WTC11 (cell line): ENCODE measurements around the gene MRPS27. TPM values are rescaled to one million over a fixed set of nuclear protein-coding genes. Genes with fewer than 3 reads are reported as not detected.

Source experiments
- microRNA-seq: library from miRNA; unstranded; fragments of <30 nt; microRNA quantifications from one replicate; pipeline ENCODE4 v1.2.0, GENCODE V29; 2022; ENCODE audit warnings: borderline number of aligned reads
- total RNA-seq: library from RNA; stranded (reverse); gene quantifications from 3 replicates; pipeline ENCODE4 v1.2.3, GENCODE V29; 2021

Gene MRPS27
- total RNA-seq, 1 experiment from 2014 or later: 80.1 TPM

Small RNAs within 50 kb of the gene (microRNA-seq; reads per million reads assigned to microRNA genes)
- gene MIR4803: not detected

Other genes starting within 250 kb of the MRPS27 start
- gene MAP1B, start 212.8 kb downstream of the MRPS27 start, total RNA-seq: 65.4 to 95.0 TPM (median 65.7 TPM) in 3 replicates
- 13.0 to 14.3 TPM (median 13.8 TPM) in 3 replicates for gene PTCD2, start 133 bp upstream of the MRPS27 start, total RNA-seq
- gene ZNF366, start 187.2 kb upstream of the MRPS27 start, total RNA-seq: not detected in 3 replicates